B cell (primary cell): ENCODE results near the gene ATRNL1. TPM values are rescaled to one million over a fixed set of nuclear protein-coding genes. Genes with fewer than 3 reads are reported as not detected.

Source experiments
- ATAC-seq: fragments of 200-7000 bp; cut with Tn5 transposase; one replicate; pipeline ENCODE4 v1.10.0; 2021; ENCODE audit warnings: low read depth, mild to moderate bottlenecking, moderate number of reproducible peaks, moderate library complexity
- CTCF ChIA-PET: fragments of 350-600 bp; sonication (Branson Sonifier 250); formaldehyde crosslinking; loops from one replicate; lab custom pipeline; 2021; ENCODE audit warnings: antibody characterized with exemption, inconsistent platforms; lab: Charles Lee
- POLR2A ChIA-PET: fragments of 350-600 bp; sonication (Branson Sonifier 250); formaldehyde crosslinking; loops from one replicate; lab custom pipeline; 2021; ENCODE audit warnings: antibody characterized with exemption; lab: Charles Lee
- DNase-seq: peaks from one replicate; pipeline ENCODE4 v3.0.0; 2013
- H2AFZ ChIP-seq: 2 replicates; pipeline ENCODE4 v1.6.1; 2012; ENCODE audit warnings: mild to moderate bottlenecking, low read depth, low read length; ENCODE audit not compliant: insufficient read depth, poor library complexity, severe bottlenecking
- H3K27ac ChIP-seq, 2 donors: 1 replicate in 1 of 2; 2 replicates in 1 of 2; pipeline ENCODE4 v1.5.1; 2012 to 2013; ENCODE audit warnings: low read length in 2 of 2, mild to moderate bottlenecking in 2 of 2, moderate library complexity in 1 of 2
- H3K27me3 ChIP-seq, 4 experiments: fragments of 200-600 bp in 1 of 4; sonication (generic) in 1 of 4; replicated peaks in 1 of 4; 1 replicate in 2 of 4; 2 replicates in 2 of 4; pipeline versions ENCODE4 v1.6.1 to v1.7.0; 2013 to 2016; ENCODE audit warnings: low read length in 3 of 4, mild to moderate bottlenecking in 2 of 4, mixed read lengths in 1 of 4, moderate library complexity in 1 of 4; ENCODE audit not compliant: insufficient read depth in 4 of 4, control insufficient read depth in 3 of 4; ENCODE audit errors: control extremely low read depth in 1 of 4
- H3K36me3 ChIP-seq, 2 experiments: replicated peaks in 1 of 2; 1 replicate in 1 of 2; 2 replicates in 1 of 2; pipeline versions ENCODE4 v1.6.1 to v1.7.1; 2013; ENCODE audit warnings: low read length in 1 of 2; ENCODE audit not compliant: insufficient read depth in 2 of 2, control insufficient read depth in 1 of 2; ENCODE audit errors: control extremely low read depth in 1 of 2, extremely low read depth in 1 of 2
- H3K4me1 ChIP-seq, 2 donors: fragments of 200-600 bp in 1 of 2; sonication (generic) in 1 of 2; 1 replicate in 1 of 2; 2 replicates in 1 of 2; pipeline versions ENCODE4 v1.5.1 to v1.6.1; 2013 to 2017; ENCODE audit warnings: low read length in 2 of 2; ENCODE audit not compliant: control insufficient read depth in 2 of 2, insufficient read depth in 2 of 2
- H3K4me2 ChIP-seq: replicated peaks from 2 replicates; pipeline ENCODE3; 2012; ENCODE audit warnings: mild to moderate bottlenecking, low read depth, low read length; ENCODE audit not compliant: poor library complexity, severe bottlenecking
- H3K4me3 ChIP-seq, 5 experiments: fragments of 200-600 bp in 1 of 5; sonication (generic) in 1 of 5; 1 replicate in 3 of 5; 2 replicates in 2 of 5; pipeline versions ENCODE4 v1.5.1 to v1.7.0; 2011 to 2016; ENCODE audit warnings: low read length in 4 of 5, mild to moderate bottlenecking in 4 of 5, low read depth in 2 of 5, control low read depth in 1 of 5, moderate library complexity in 1 of 5; ENCODE audit not compliant: insufficient read depth in 1 of 5; ENCODE audit errors: control extremely low read depth in 1 of 5, extremely low read depth in 1 of 5
- H3K79me2 ChIP-seq: fragments of 200-600 bp; sonication (generic); one replicate; pipeline ENCODE4 v1.6.0; 2016; ENCODE audit warnings: low read length; ENCODE audit not compliant: control insufficient read depth, insufficient read depth
- H3K9ac ChIP-seq: fragments of 200-600 bp; sonication (generic); 2 replicates; pipeline ENCODE4 v1.6.1; 2017; ENCODE audit warnings: mild to moderate bottlenecking, low read length, moderate library complexity
- H3K9me3 ChIP-seq, 3 donors: one replicate each; pipeline versions ENCODE4 v1.6.1 to v1.7.1; 2013; ENCODE audit warnings: low read length in 2 of 3; ENCODE audit not compliant: control insufficient read depth in 2 of 3, insufficient read depth in 1 of 3; ENCODE audit errors: control extremely low read depth in 1 of 3
- H4K20me1 ChIP-seq: 2 replicates; pipeline ENCODE4 v1.6.0; 2012; ENCODE audit warnings: mild to moderate bottlenecking, low read length; ENCODE audit not compliant: insufficient read depth, control insufficient read depth, poor library complexity, severe bottlenecking
- H3K27ac Mint-ChIP-seq: one replicate; pipeline ENCODE4 v1.8.0; 2021; ENCODE audit warnings: mixed read lengths
- H3K27me3 Mint-ChIP-seq: one replicate; pipeline ENCODE4 v1.8.0; 2021; ENCODE audit warnings: mixed read lengths
- H3K4me1 Mint-ChIP-seq: one replicate; pipeline ENCODE4 v1.8.0; 2021; ENCODE audit warnings: mixed read lengths
- H3K4me3 Mint-ChIP-seq: one replicate; pipeline ENCODE4 v1.8.0; 2021; ENCODE audit warnings: mixed read lengths
- H3K9me3 Mint-ChIP-seq: one replicate; pipeline ENCODE4 v1.8.0; 2022; ENCODE audit warnings: mixed read lengths; ENCODE audit not compliant: insufficient read depth
- CTCF ChIP-seq: fragments of 200-600 bp; IDR thresholded peaks from one replicate; pipeline ENCODE4 v1.8.0; 2022; ENCODE audit warnings: antibody characterized with exemption, mild to moderate bottlenecking
- EZH2 ChIP-seq: IDR thresholded peaks from 2 replicates; pipeline ENCODE4 v1.6.1; 2012; ENCODE audit warnings: borderline replicate concordance, low read depth, mild to moderate bottlenecking, moderate library complexity, low read length; ENCODE audit not compliant: insufficient read depth, poor library complexity, severe bottlenecking
- WGBS: methylation state at CpG from one replicate; pipeline ENCODE4 v1.1.5; 2013; ENCODE audit warnings: missing lambda C conversion rate; ENCODE audit not compliant: insufficient coverage; 5-methylcytosine and 5-hydroxymethylcytosine counted together
- intact Hi-C: fragments of 100-400 bp; cut with micrococcal nuclease; formaldehyde crosslinking; loops from one replicate; pipeline ENCODE4 v1.10.0; 2022
- polyA plus RNA-seq: library from polyadenylated mRNA; depleted of rRNA; stranded (reverse); fragments of >200 nt; gene quantifications from 2 replicates; pipeline ENCODE4 v1.2.3, GENCODE V29; 2012
- total RNA-seq, 2 donors: library from RNA; stranded (reverse); fragments of 120-200 nt in 1 of 2; gene quantifications; 1 replicate in 1 of 2; 2 replicates in 1 of 2; pipeline versions ENCODE4 v1.2.3 to v1.2.4, GENCODE V29; 2013 to 2022

ATRNL1 gene
- total and polyA plus RNA-seq, 2 donors (not counting 1 experiment from before 2014, with no cell fraction given), result 0.24 to 2.2 TPM

- Histone ChIP-seq H3K79me2 (no peaks in the 10 kb centered on the region), H3K4me2 (no peak overlapping the region), H4K20me1 (no peaks in the 10 kb centered on the region), H3K4me1 (no peaks in the 10 kb centered on the region), H3K27me3 (no peaks in the 10 kb centered on the region), H2AFZ (no peak overlapping the region), H3K36me3 (no peaks in the 10 kb centered on the region), H3K4me3 (no peak overlapping the region), H3K27ac (no peak overlapping the region), H3K9me3 (no peaks in the 10 kb centered on the region), H3K9ac (no peak overlapping the region)
- WGBS, result no CpG with 5 or more reads among the region's 1 CpG
- ChIA-PET POLR2A (no interaction called here), CTCF (no interaction called here)
- Mint-ChIP-seq H3K4me3 (no peak overlapping the region), H3K9me3 (no peaks in the 10 kb centered on the region), H3K4me1 (no peaks in the 10 kb centered on the region), H3K27me3 (no peaks in the 10 kb centered on the region), H3K27ac (no peak overlapping the region)
- intact Hi-C loops, result no loop called here
- ATAC-seq, result no peak
- DNase-seq, result no peak
- no peak for TF ChIP-seq CTCF
- TF ChIP-seq EZH2, result no peak
These were observed 679.4 kb downstream of the ATRNL1 start for GRCh38 chr10:115772606-115773005.

- intact Hi-C loops, result no loop called here
- no peak overlapping the region for H3K27ac Mint-ChIP-seq
- H3K4me3 Mint-ChIP-seq, result no peak overlapping the region
These were observed 680.7 kb downstream of the ATRNL1 start for GRCh38 chr10:115773832-115774231.

More at GRCh38 chr10:115773832-115774231, 680.7 kb downstream of the ATRNL1 start:
- Histone ChIP-seq H3K4me1 (no peaks in the 10 kb centered on the region), H3K4me2 (no peak overlapping the region), H2AFZ (no peak overlapping the region), H3K9ac (no peak overlapping the region), H3K36me3 (no peaks in the 10 kb centered on the region), H3K4me3 (no peak overlapping the region), H3K27ac (no peak overlapping the region), H3K79me2 (no peaks in the 10 kb centered on the region), H3K9me3 (no peaks in the 10 kb centered on the region), H4K20me1 (no peaks in the 10 kb centered on the region), H3K27me3 (no peaks in the 10 kb centered on the region)
- 100% methylated on average over 2 of the region's 2 CpGs for WGBS
- no peak for DNase-seq
- no peaks in the 10 kb centered on the region for H3K9me3 Mint-ChIP-seq
- ChIA-PET CTCF (no interaction called here), POLR2A (no interaction called here)
- no peak for ATAC-seq
- H3K27me3 Mint-ChIP-seq, result no peaks in the 10 kb centered on the region
- TF ChIP-seq EZH2 (no peak), CTCF (no peak)
- H3K4me1 Mint-ChIP-seq, result no peaks in the 10 kb centered on the region
